H9 (cell line): ENCODE data around the gene MBTPS1. TPM values are rescaled to one million over a fixed set of nuclear protein-coding genes. Genes with fewer than 3 reads are reported as not detected.

Experiments used
- DNase-seq: peaks from one replicate; pipeline ENCODE4 v3.0.0-alpha.2; 2017
- H2AFZ ChIP-seq: one replicate; pipeline ENCODE4 v1.6.1; 2013; ENCODE audit warnings: mild to moderate bottlenecking, low read length, control low read depth, moderate library complexity
- H2AK5ac ChIP-seq: 2 replicates; pipeline ENCODE4 v1.6.1; 2013; ENCODE audit warnings: low read length, control low read depth, mixed read lengths; ENCODE audit not compliant: insufficient read length
- H2BK120ac ChIP-seq: one replicate; pipeline ENCODE4 v1.6.1; 2013; ENCODE audit warnings: low read depth, mild to moderate bottlenecking, low read length, control low read depth, inconsistent platforms; ENCODE audit not compliant: poor library complexity, severe bottlenecking
- H2BK12ac ChIP-seq: 2 replicates; pipeline ENCODE4 v1.6.1; 2013; ENCODE audit warnings: low read length, control low read depth, mixed read lengths, low read depth; ENCODE audit not compliant: insufficient read length
- H2BK15ac ChIP-seq: 2 replicates; pipeline ENCODE4 v1.6.1; 2013; ENCODE audit warnings: low read depth, low read length, control low read depth
- H2BK20ac ChIP-seq: one replicate; pipeline ENCODE4 v1.6.1; 2013; ENCODE audit warnings: low read depth, mild to moderate bottlenecking, low read length, control low read depth, inconsistent platforms; ENCODE audit not compliant: poor library complexity, severe bottlenecking
- H2BK5ac ChIP-seq: 2 replicates; pipeline ENCODE4 v1.6.1; 2013; ENCODE audit warnings: low read length, control low read depth, mixed read lengths; ENCODE audit not compliant: insufficient read length
- H3K14ac ChIP-seq: 2 replicates; pipeline ENCODE4 v1.6.1; 2013; ENCODE audit warnings: low read length, control low read depth; ENCODE audit not compliant: insufficient read depth
- H3K18ac ChIP-seq: 2 replicates; pipeline ENCODE4 v1.6.1; 2013; ENCODE audit warnings: low read depth, mild to moderate bottlenecking, mixed read lengths, low read length, control low read depth; ENCODE audit not compliant: insufficient read length
- H3K23ac ChIP-seq: 2 replicates; pipeline ENCODE4 v1.6.1; 2013; ENCODE audit warnings: low read length, control low read depth, mixed read lengths, low read depth; ENCODE audit not compliant: insufficient read length
- H3K23me2 ChIP-seq: 2 replicates; pipeline ENCODE4 v1.6.1; 2013; ENCODE audit warnings: low read depth, mild to moderate bottlenecking, mixed read lengths, low read length, control low read depth; ENCODE audit not compliant: insufficient read length, poor library complexity, severe bottlenecking
- H3K27ac ChIP-seq: 2 replicates; pipeline ENCODE4 v1.5.1; 2013; ENCODE audit warnings: low read length, control low read depth, mixed read lengths, low read depth; ENCODE audit not compliant: insufficient read length
- H3K27me3 ChIP-seq: 2 replicates; pipeline ENCODE4 v1.6.1; 2013; ENCODE audit warnings: low read length, control low read depth, inconsistent platforms; ENCODE audit not compliant: insufficient read depth
- H3K4ac ChIP-seq: 2 replicates; pipeline ENCODE4 v1.6.1; 2013; ENCODE audit warnings: low read depth, mild to moderate bottlenecking, control low read depth, inconsistent platforms, low read length, moderate library complexity
- H3K4me1 ChIP-seq: 2 replicates; pipeline ENCODE4 v1.6.1; 2013; ENCODE audit warnings: low read length, control low read depth, inconsistent platforms; ENCODE audit not compliant: insufficient read depth
- H3K4me2 ChIP-seq: 2 replicates; pipeline ENCODE4 v1.6.1; 2013; ENCODE audit warnings: low read length, control low read depth, mixed read lengths; ENCODE audit not compliant: insufficient read length, insufficient read depth
- H3K56ac ChIP-seq: 2 replicates; pipeline ENCODE4 v1.6.1; 2013; ENCODE audit warnings: low read depth, mild to moderate bottlenecking, mixed read lengths, low read length, control low read depth; ENCODE audit not compliant: insufficient read length
- H3K79me1 ChIP-seq: 2 replicates; pipeline ENCODE4 v1.6.1; 2013; ENCODE audit warnings: low read depth, mild to moderate bottlenecking, moderate library complexity, low read length, control low read depth, inconsistent platforms; ENCODE audit not compliant: insufficient read depth, poor library complexity, severe bottlenecking
- H3K79me2 ChIP-seq: 2 replicates; pipeline ENCODE4 v1.6.1; 2013; ENCODE audit warnings: low read length, control low read depth, inconsistent platforms; ENCODE audit not compliant: insufficient read depth
- H3K9ac ChIP-seq: 2 replicates; pipeline ENCODE4 v1.6.1; 2013; ENCODE audit warnings: low read length, control low read depth, mixed read lengths; ENCODE audit not compliant: insufficient read length; ENCODE audit errors: extremely low read depth
- H3K9me3 ChIP-seq: one replicate; pipeline ENCODE4 v1.6.1; 2013; ENCODE audit warnings: low read depth, low read length, inconsistent platforms; ENCODE audit not compliant: control insufficient read depth
- H3T11ph ChIP-seq: one replicate; pipeline ENCODE4 v1.6.1; 2013; ENCODE audit warnings: mild to moderate bottlenecking, low read length, control low read depth, inconsistent platforms
- H4K20me1 ChIP-seq: one replicate; pipeline ENCODE4 v1.6.1; 2013; ENCODE audit not compliant: control insufficient read depth, insufficient read length, insufficient read depth
- H4K5ac ChIP-seq: 2 replicates; pipeline ENCODE4 v1.6.1; 2013; ENCODE audit warnings: low read depth, mild to moderate bottlenecking, mixed read lengths, low read length, control low read depth; ENCODE audit not compliant: insufficient read length
- H4K8ac ChIP-seq: replicated peaks from 2 replicates; pipeline ENCODE4 v1.6.1; 2013; ENCODE audit warnings: low read length, control low read depth, mixed read lengths, low read depth; ENCODE audit not compliant: insufficient read length
- H4K91ac ChIP-seq: 2 replicates; pipeline ENCODE4 v1.6.1; 2013; ENCODE audit warnings: low read depth, mild to moderate bottlenecking, moderate library complexity, mixed read lengths, low read length, control low read depth; ENCODE audit not compliant: insufficient read length
- H3K27ac Mint-ChIP-seq, 3 experiments: 2 replicates in 2 of 3; 3 replicates in 1 of 3; pipeline ENCODE4 v1.8.0; 2020 to 2021; ENCODE audit warnings: mixed read lengths in 3 of 3, mild to moderate bottlenecking in 1 of 3, moderate library complexity in 1 of 3
- H3K27me3 Mint-ChIP-seq: 2 replicates; pipeline ENCODE4 v1.8.0; 2021; ENCODE audit warnings: low read depth, mild to moderate bottlenecking, moderate library complexity, mixed read lengths
- H3K36me3 Mint-ChIP-seq, 3 experiments: 2 replicates in 2 of 3; 3 replicates in 1 of 3; pipeline ENCODE4 v1.8.0; 2020 to 2021; ENCODE audit warnings: low read depth in 3 of 3, mixed read lengths in 3 of 3; ENCODE audit not compliant: insufficient read depth in 1 of 3
- H3K4me1 Mint-ChIP-seq, 2 experiments: 2 replicates each; pipeline ENCODE4 v1.8.0; 2020; ENCODE audit warnings: mixed read lengths in 2 of 2
- H3K4me3 Mint-ChIP-seq, 2 experiments: 2 replicates in 1 of 2; 3 replicates in 1 of 2; pipeline ENCODE4 v1.8.0; 2020 to 2021; ENCODE audit warnings: mild to moderate bottlenecking in 2 of 2, mixed read lengths in 2 of 2, moderate library complexity in 1 of 2
- H3K9me3 Mint-ChIP-seq, 2 experiments: 2 replicates in 1 of 2; 3 replicates in 1 of 2; pipeline ENCODE4 v1.8.0; 2020; ENCODE audit warnings: mild to moderate bottlenecking in 2 of 2, mixed read lengths in 2 of 2, moderate library complexity in 1 of 2
- WGBS: extraction: QIAGEN DNeasy Blood & Tissue Kit; methylation state at CpG from one replicate; pipeline ENCODE4 v1.1.7; 2013; ENCODE audit warnings: missing lambda C conversion rate, low lambda C conversion rate, mixed read lengths; ENCODE audit not compliant: insufficient read length; ENCODE audit errors: extremely low coverage; 5-methylcytosine and 5-hydroxymethylcytosine counted together
- total RNA-seq: library from RNA; stranded (reverse); gene quantifications from 2 replicates; pipeline ENCODE4 v1.2.1, GENCODE V29; 2021
- TF ChIP-seq, protein P1 (sequence below): fragments of 200-600 bp; sonication (generic); conservative IDR thresholded peaks from 3 replicates; pipeline ENCODE4 v1.8.0; 2021; ENCODE audit warnings: antibody characterized with exemption, mild to moderate bottlenecking

The MBTPS1 gene
- total RNA-seq, 1 experiment from 2014 or later = 48.7 TPM

DNA sequence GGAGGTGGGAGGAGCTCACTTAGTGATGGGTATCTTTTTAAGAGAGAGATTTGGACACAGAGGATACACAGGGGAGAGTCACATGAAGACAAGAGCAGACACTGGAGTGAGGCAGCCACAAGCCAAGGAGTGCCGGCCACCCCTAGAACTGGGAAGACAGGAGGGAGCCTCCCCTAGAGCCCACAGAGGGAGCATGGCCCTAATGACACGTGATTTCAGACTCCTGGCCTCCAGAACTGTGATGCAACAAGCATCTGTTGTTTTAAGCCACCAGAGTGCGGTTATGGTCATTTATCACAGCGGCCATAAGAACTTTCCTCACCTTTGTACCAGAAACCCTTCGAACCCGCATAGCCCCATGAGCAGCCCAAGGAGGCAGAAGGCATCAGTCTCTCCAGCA lies 107.5 kb downstream of the MBTPS1 start:
- no peak overlapping the region for H3K4me2 ChIP-seq
- WGBS = no CpG with 5 or more reads among the region's 6 CpGs

More for the DNA sequence above, 107.5 kb downstream of the MBTPS1 start:
- no peaks in the 10 kb centered on the region for H3K23me2 ChIP-seq
- H3K9ac ChIP-seq = no peak overlapping the region
- Mint-ChIP-seq H3K4me3 (no peak overlapping the region), H3K27ac (no peak overlapping the region), H3K27me3 (peaks cover 17% of the 10 kb centered on the region), H3K36me3 (no peaks in the 10 kb centered on the region), H3K9me3 (no peaks in the 10 kb centered on the region), H3K4me1 (peaks cover 2% of the 10 kb centered on the region in 2 experiments; a peak in 2 of 4 replicates)
- no peak overlapping the region for H2AK5ac ChIP-seq
- no peak overlapping the region for H2BK12ac ChIP-seq
- H4K20me1 ChIP-seq = no peaks in the 10 kb centered on the region
- no peak overlapping the region for H4K91ac ChIP-seq
- H2AFZ ChIP-seq = no peak overlapping the region
- no peaks in the 10 kb centered on the region for H3K9me3 ChIP-seq
- no peak overlapping the region for H2BK120ac ChIP-seq
- no peaks in the 10 kb centered on the region for H3K79me2 ChIP-seq
- no peaks in the 10 kb centered on the region for H3K27me3 ChIP-seq
- no peaks in the 10 kb centered on the region for H3K79me1 ChIP-seq
- H3K4me1 ChIP-seq = no peaks in the 10 kb centered on the region
- no peak overlapping the region for H3K14ac ChIP-seq
- no peak overlapping the region for H2BK20ac ChIP-seq
- no peak overlapping the region for H4K5ac ChIP-seq
- TF ChIP-seq, protein P1, sequence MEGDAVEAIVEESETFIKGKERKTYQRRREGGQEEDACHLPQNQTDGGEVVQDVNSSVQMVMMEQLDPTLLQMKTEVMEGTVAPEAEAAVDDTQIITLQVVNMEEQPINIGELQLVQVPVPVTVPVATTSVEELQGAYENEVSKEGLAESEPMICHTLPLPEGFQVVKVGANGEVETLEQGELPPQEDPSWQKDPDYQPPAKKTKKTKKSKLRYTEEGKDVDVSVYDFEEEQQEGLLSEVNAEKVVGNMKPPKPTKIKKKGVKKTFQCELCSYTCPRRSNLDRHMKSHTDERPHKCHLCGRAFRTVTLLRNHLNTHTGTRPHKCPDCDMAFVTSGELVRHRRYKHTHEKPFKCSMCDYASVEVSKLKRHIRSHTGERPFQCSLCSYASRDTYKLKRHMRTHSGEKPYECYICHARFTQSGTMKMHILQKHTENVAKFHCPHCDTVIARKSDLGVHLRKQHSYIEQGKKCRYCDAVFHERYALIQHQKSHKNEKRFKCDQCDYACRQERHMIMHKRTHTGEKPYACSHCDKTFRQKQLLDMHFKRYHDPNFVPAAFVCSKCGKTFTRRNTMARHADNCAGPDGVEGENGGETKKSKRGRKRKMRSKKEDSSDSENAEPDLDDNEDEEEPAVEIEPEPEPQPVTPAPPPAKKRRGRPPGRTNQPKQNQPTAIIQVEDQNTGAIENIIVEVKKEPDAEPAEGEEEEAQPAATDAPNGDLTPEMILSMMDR = no peak
- H3K4ac ChIP-seq = no peak overlapping the region
- no peak overlapping the region for H4K8ac ChIP-seq
- DNase-seq = no peak
- no peak overlapping the region for H3K56ac ChIP-seq
- H2BK5ac ChIP-seq = no peak overlapping the region
- H3T11ph ChIP-seq = no peak overlapping the region
- no peak overlapping the region for H3K18ac ChIP-seq
- no peak overlapping the region for H3K27ac ChIP-seq
- H2BK15ac ChIP-seq = no peak overlapping the region
- H3K23ac ChIP-seq = no peak overlapping the region
